NB4 (cell line): ENCODE data around the gene PPTC7.
"Not testable (repeated sequence)": the region's sequence is repeated elsewhere in the genome, so short reads cannot be mapped to it uniquely, and the experiment has no call there.

Source experiments
- DNase-seq: peaks from one replicate; pipeline ENCODE4 v3.0.0; 2010; ENCODE audit warnings: low read depth
- H3K4me3 ChIP-seq: one replicate; pipeline ENCODE4 v1.5.1; 2011; ENCODE audit warnings: mild to moderate bottlenecking, low read depth, low read length, moderate library complexity
- MYC ChIP-seq: IDR thresholded peaks from 2 replicates; pipeline ENCODE4 v1.6.1; 2011; ENCODE audit warnings: low read depth, low read length
- POLR2A ChIP-seq: IDR thresholded peaks from 2 replicates; pipeline ENCODE4 v1.6.1; 2011; ENCODE audit warnings: mild to moderate bottlenecking; ENCODE audit not compliant: insufficient read length; ENCODE audit errors: extremely low read depth
- TF ChIP-seq, protein P1 (sequence below): IDR thresholded peaks from 2 replicates; pipeline ENCODE4 v1.6.1; 2011; ENCODE audit warnings: low read depth, low read length
- TF ChIP-seq, protein P2 (sequence below): IDR thresholded peaks from one replicate; pipeline ENCODE4 v1.5.1; 2012; ENCODE audit warnings: low read depth, low read length

The PPTC7 gene

DNA sequence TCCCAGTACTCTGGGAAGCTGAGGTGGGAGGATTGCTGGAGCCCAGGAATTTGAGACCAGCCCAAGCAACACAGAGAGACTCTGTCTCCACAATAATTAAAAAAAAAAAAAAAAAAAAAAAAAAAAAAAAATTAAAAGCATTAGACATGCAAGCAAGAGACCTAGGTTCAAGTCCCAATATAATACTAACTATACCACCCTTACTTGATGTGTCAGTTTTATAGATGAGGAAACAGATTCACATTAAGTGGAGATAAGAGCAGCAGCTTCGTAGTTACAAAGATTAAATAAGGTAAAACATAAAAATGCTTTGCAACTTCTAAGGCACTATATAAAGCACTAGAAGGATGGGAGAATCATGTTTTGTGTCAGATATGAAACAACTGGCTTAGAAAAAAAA is 9.1 kb downstream of the PPTC7 start:
- DNase-seq = no peak
- no peak overlapping the region for H3K4me3 ChIP-seq
- TF ChIP-seq POLR2A = no peak
- TF ChIP-seq, protein P1, sequence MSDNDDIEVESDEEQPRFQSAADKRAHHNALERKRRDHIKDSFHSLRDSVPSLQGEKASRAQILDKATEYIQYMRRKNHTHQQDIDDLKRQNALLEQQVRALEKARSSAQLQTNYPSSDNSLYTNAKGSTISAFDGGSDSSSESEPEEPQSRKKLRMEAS = no peak
- TF ChIP-seq, protein P2, sequence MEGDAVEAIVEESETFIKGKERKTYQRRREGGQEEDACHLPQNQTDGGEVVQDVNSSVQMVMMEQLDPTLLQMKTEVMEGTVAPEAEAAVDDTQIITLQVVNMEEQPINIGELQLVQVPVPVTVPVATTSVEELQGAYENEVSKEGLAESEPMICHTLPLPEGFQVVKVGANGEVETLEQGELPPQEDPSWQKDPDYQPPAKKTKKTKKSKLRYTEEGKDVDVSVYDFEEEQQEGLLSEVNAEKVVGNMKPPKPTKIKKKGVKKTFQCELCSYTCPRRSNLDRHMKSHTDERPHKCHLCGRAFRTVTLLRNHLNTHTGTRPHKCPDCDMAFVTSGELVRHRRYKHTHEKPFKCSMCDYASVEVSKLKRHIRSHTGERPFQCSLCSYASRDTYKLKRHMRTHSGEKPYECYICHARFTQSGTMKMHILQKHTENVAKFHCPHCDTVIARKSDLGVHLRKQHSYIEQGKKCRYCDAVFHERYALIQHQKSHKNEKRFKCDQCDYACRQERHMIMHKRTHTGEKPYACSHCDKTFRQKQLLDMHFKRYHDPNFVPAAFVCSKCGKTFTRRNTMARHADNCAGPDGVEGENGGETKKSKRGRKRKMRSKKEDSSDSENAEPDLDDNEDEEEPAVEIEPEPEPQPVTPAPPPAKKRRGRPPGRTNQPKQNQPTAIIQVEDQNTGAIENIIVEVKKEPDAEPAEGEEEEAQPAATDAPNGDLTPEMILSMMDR = no peak
- no peak for TF ChIP-seq MYC

DNA sequence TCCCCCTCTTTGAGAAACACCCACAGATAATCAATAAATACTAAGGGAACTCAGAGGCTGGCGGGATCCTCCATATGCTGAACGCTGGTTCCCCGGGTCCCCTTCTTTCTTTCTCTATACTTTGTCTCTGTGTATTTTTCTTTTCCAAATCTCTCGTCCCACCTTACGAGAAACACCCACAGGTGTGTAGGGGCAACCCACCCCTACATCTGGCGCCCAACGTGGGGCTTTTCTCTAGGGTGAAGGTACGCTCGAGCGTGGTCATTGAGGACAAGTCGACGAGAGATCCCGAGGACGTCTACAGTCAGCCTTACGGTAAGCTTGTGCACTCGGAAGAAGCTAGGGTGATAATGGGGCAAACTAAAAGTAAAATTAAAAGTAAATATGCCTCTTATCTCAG is 12.3 kb downstream of the PPTC7 start:
- H3K4me3 ChIP-seq, DNase-seq: not testable (repeated sequence)

- not testable (repeated sequence) for DNase-seq, H3K4me3 ChIP-seq
Measured at GRCh38 chr12:110569838-110570237, 13.3 kb downstream of the PPTC7 start.

GRCh38 chr12:110568752-110569151 is 14.4 kb downstream of the PPTC7 start:
- TF ChIP-seq, protein P2 = no peak
- TF ChIP-seq, protein P1 = no peak
- TF ChIP-seq POLR2A (no peak), MYC (no peak)
- H3K4me3 ChIP-seq = no peak overlapping the region
- DNase-seq = no peak

DNA sequence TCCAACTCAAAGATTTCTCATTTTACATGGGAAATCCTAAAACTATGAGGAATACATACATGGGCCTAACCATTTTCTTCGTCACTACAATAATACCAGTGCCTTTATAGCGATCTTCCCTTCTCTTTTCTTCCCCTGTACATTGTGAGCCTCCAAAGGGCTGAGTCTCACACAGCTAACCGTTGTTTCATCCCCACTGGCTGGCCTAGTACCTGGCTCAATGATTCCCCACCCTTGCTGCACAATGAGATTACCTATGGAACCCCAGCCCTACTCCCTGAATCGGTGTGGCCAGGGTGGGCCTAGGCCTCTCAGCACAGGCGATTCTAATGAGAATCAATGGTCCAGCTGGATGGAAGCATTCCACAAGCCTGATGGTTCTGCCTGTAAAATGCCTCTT is 16.1 kb downstream of the PPTC7 start:
- DNase-seq = no peak
- H3K4me3 ChIP-seq = no peak overlapping the region
- TF ChIP-seq MYC (no peak), POLR2A (no peak)
- TF ChIP-seq, protein P2 = no peak
- TF ChIP-seq, protein P1 = no peak

DNA sequence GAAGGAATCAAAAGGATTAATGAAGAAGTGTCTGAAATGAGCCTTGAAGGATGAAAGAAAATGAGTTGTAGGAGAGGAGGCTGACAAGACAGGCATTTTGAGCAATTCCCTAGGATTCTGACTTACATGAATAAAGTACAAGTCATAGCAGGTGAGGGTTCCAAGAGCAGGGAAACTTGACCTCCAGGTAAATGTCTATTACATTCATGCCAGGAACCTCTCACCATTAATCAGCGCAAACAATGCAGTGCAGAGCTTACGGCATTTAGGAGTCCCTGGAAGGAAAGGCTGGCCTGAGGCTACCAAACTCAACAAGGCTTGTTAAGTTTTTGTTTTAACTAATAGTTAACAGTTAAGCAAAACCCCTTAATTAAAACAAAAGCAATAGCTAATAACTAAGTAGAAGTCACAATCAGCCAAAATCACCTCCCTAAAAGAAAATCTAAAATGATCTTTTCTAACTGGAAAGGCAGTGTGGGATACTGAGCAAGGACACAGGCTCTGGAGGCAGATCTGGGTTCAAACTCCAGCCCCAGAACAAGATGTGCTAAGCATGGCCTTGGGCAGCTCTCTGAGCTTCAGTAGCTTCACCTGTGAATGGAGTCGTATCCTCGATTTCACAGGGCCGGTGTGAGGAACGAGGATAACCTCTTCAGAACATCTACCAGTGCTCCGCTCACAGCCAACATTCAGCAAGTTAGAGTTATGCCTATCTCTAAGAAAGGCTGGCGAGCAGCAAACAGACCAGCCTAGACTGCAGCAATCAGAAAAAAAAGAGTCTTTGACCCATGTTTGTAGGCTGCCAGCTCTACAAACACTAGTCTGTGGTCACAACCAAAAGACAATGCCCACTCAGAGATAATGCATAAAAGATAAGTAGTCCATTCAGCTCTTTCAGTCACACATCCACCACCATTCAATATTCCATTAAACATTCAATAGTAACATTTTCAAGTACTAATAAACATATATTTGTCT is 16.9 kb downstream of the PPTC7 start:
- TF ChIP-seq MYC = no peak
- TF ChIP-seq POLR2A = no peak
- TF ChIP-seq, protein P2 = no peak
- TF ChIP-seq, protein P1 = no peak
- no peak for DNase-seq
- no peak overlapping the region for H3K4me3 ChIP-seq

DNA sequence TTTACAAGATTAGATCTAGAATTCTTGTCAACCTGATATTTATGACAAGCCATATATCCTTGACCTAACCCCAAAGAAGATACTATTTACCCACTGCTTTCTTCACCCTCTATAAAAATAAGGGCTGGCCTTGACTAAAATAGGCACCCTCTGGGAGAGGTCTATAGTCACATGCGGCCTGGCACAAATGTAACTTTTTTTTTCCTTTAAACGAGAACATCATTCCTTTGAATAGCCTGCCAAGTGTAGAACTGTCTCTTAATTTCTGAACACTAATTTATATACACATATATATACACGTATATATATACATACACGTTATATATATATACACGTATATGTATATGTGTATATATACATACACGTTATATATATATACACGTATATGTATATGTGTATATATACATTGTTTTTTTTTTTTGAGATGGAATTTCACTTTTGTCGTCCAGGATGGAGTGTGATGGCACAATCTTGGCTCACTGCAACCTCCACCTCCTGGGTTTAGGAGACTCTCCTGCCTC is 18.6 kb downstream of the PPTC7 start:
- H3K4me3 ChIP-seq = no peak overlapping the region
- TF ChIP-seq POLR2A = no peak
- TF ChIP-seq, protein P2 = no peak
- TF ChIP-seq MYC = no peak
- TF ChIP-seq, protein P1 = no peak
- DNase-seq = no peak
